Measurements from ENCODE around the gene UGDH. TPM values are rescaled to one million over a fixed set of nuclear protein-coding genes. Genes with fewer than 3 reads are reported as not detected.

Gene UGDH
- total and polyA plus RNA-seq, 2 of the 13 experiments (the other 11 are each of a cell fraction or from before 2014, with no cell fraction given), result 99.0 to 384 TPM

DNA sequence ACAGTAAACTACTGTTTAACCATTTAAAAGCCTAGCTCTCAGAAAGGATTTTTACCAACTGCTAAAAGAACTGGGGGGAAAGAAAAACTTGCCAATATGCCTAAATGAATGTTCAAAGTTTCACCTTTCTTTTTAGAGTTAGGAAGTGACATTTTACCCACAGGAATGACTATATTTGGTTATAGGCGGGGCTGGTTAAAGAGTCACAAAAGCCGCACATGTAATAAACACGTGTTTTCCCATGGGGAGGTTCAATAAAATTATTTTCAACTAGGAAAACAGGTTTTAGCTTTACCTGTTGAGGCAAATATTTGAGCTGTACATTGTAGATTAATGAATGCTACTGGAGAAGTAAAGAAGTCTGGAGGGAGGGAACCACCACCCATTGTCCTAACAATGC, 41.6 kb upstream of the UGDH start:
- TF ChIP-seq, protein P1, sequence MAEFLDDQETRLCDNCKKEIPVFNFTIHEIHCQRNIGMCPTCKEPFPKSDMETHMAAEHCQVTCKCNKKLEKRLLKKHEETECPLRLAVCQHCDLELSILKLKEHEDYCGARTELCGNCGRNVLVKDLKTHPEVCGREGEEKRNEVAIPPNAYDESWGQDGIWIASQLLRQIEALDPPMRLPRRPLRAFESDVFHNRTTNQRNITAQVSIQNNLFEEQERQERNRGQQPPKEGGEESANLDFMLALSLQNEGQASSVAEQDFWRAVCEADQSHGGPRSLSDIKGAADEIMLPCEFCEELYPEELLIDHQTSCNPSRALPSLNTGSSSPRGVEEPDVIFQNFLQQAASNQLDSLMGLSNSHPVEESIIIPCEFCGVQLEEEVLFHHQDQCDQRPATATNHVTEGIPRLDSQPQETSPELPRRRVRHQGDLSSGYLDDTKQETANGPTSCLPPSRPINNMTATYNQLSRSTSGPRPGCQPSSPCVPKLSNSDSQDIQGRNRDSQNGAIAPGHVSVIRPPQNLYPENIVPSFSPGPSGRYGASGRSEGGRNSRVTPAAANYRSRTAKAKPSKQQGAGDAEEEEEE (CRISPR knock-in tag; IDR thresholded peaks at IDR 0.05; ENCODE audit: borderline replicate concordance), result no peak
- peak; percentile 65 for TF ChIP-seq SRF (IDR thresholded peaks at IDR 0.05; ENCODE audit: low read depth, low read length)
- 74% methylated on average over 3 of the region's 3 CpGs for WGBS (ENCODE audit: low lambda C conversion rate)
- no TSS peak for BruUV-seq (replicated peaks)
- Histone ChIP-seq H3K9me3 (ENCODE audit: low read length) (no peaks in the 10 kb centered on the region), H3K27me3 (ENCODE audit: control insufficient read depth in 1 of 2, insufficient read depth in 2 of 2, low read length in 2 of 2) (no peaks in the 10 kb centered on the region), H3K4me3 (replicated peaks in 1 of 3; ENCODE audit: insufficient read depth in 1 of 3, low read depth in 2 of 3, low read length in 3 of 3) (no peak overlapping the region), H3K4me1 (ENCODE audit: insufficient read depth, low read length) (peaks cover 18% of the 10 kb centered on the region), H3K9ac (ENCODE audit: insufficient read depth, low read depth, low read length) (no peak overlapping the region), H3K36me3 (replicated peaks in 1 of 2; ENCODE audit: control insufficient read depth in 1 of 2, insufficient read depth in 2 of 2, low read length in 2 of 2) (no peaks in the 10 kb centered on the region), H3K79me2 (ENCODE audit: insufficient read depth, low read length) (no peaks in the 10 kb centered on the region), H3K4me2 (ENCODE audit: low read depth, low read length) (no peak overlapping the region), H2AFZ (ENCODE audit: low read length) (no peak overlapping the region), H3K27ac (ENCODE audit: extremely low read length, insufficient read depth, low read length) (no peak overlapping the region), H4K20me1 (ENCODE audit: insufficient read depth, low read length) (no peaks in the 10 kb centered on the region)
- DNase-seq (ENCODE audit: low spot score) (no peak), ATAC-seq (no peak), FAIRE-seq (no peak)
- in situ Hi-C loops (cut with HindIII; ENCODE audit: extremely low pct_ligation_motif_present, low pct_unique_long_range_greater_than_20kb), result no loop called here
- ChIA-PET POLR2A (interaction anchor here (1.5 kb wide), 1 partner anchor 43 kb away, joined by 4 read pairs; no protein-coding TSS in a partner anchor), CTCF (ENCODE audit: low intra/inter-chr PET ratio, low total read pairs) (no interaction called here)
- intact Hi-C loops (cut with micrococcal nuclease; ENCODE audit: unreplicated experiment), result no loop called here

DNA sequence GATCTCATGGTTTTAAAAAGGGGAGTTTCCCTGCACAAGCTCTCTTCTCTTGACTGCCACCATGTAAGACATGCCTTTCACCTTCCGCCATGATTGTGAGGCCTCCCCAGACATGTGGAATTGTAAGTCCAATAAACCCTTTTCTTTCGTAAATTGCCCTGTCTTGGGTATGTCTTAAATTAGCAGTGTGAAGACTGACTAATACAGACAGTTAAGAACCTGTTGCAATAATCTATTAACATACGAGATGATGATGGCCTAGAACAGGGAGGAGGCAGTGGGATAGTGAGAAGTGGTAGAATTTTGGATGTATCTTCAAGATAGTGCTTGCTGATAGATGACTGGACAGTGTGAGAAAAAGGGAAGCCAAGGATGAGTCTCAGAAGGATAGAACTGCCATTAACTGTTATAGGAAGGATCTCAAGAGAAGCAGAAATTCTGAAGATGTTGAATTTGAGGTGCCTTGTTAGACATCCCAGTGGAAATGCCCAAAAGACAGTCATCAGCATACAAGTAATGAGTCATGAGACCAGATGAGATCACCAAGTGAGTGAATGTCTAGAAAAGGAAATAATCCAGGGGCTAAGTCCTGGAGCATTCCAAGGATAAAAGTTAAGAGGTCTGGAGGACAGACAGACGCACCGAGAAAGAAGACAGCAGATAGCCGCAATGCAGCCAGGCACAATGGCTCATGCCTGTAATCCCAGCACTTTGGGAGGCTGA, 38.8 kb upstream of the UGDH start:
- CTCF ChIA-PET (ENCODE audit: low intra/inter-chr PET ratio, low total read pairs), result no interaction called here
- H4K20me1 ChIP-seq (ENCODE audit: insufficient read depth, low read length), result no peaks in the 10 kb centered on the region
- H3K4me1 ChIP-seq (ENCODE audit: insufficient read depth, low read length), result peaks cover 18% of the 10 kb centered on the region
- no peaks in the 10 kb centered on the region for H3K79me2 ChIP-seq (ENCODE audit: insufficient read depth, low read length)
- ATAC-seq (no peak), DNase-seq (ENCODE audit: low spot score) (no peak), FAIRE-seq (no peak)
- H3K9me3 ChIP-seq (ENCODE audit: low read length), result no peaks in the 10 kb centered on the region
- POLR2A ChIA-PET, result no interaction called here
- H3K27me3 ChIP-seq (ENCODE audit: control insufficient read depth in 1 of 2, insufficient read depth in 2 of 2, low read length in 2 of 2), result no peaks in the 10 kb centered on the region
- intact Hi-C loops (cut with micrococcal nuclease; ENCODE audit: unreplicated experiment), result no loop called here
- H3K36me3 ChIP-seq (replicated peaks in 1 of 2; ENCODE audit: control insufficient read depth in 1 of 2, insufficient read depth in 2 of 2, low read length in 2 of 2), result no peaks in the 10 kb centered on the region
- H3K27ac ChIP-seq (ENCODE audit: extremely low read length, insufficient read depth, low read length), result no peak overlapping the region
- no peak overlapping the region for H3K4me3 ChIP-seq (replicated peaks in 1 of 3; ENCODE audit: insufficient read depth in 1 of 3, low read depth in 2 of 3, low read length in 3 of 3)
- no peak overlapping the region for H3K9ac ChIP-seq (ENCODE audit: insufficient read depth, low read depth, low read length)
- H2AFZ ChIP-seq (ENCODE audit: low read length), result no peak overlapping the region
- no peak overlapping the region for H3K4me2 ChIP-seq (ENCODE audit: low read depth, low read length)
- 98% methylated on average over 6 of the region's 6 CpGs for WGBS (ENCODE audit: low lambda C conversion rate)
- in situ Hi-C loops (cut with HindIII; ENCODE audit: extremely low pct_ligation_motif_present, low pct_unique_long_range_greater_than_20kb), result no loop called here
- no TSS peak for BruUV-seq (replicated peaks)
- TF ChIP-seq ZNF562 (CRISPR knock-in tag; IDR thresholded peaks at IDR 0.05; ENCODE audit: borderline replicate concordance) (no peak), ZNF232 (CRISPR knock-in tag; IDR thresholded peaks at IDR 0.05; ENCODE audit: borderline replicate concordance) (no peak), CHCHD3 (CRISPR knock-in tag; IDR thresholded peaks at IDR 0.05) (no peak), HDAC1 (CRISPR knock-in tag; IDR thresholded peaks at IDR 0.05) (no peak), CAMTA2 (CRISPR knock-in tag; IDR thresholded peaks at IDR 0.05; ENCODE audit: borderline replicate concordance) (no peak), ZNF530 (CRISPR knock-in tag; IDR thresholded peaks at IDR 0.05; ENCODE audit: low read depth) (no peak), MAF1 (CRISPR knock-in tag; IDR thresholded peaks at IDR 0.05; ENCODE audit: borderline replicate concordance) (no peak), NFIB (CRISPR knock-in tag; IDR thresholded peaks at IDR 0.05; ENCODE audit: borderline replicate concordance) (no peak), RFX1 (IDR thresholded peaks at IDR 0.05) (no peak), IKZF4 (CRISPR knock-in tag; IDR thresholded peaks at IDR 0.05; ENCODE audit: borderline replicate concordance, low read depth, not compliant biosample characterization) (no peak), ZNF468 (CRISPR knock-in tag; IDR thresholded peaks at IDR 0.05) (no peak)
- TF ChIP-seq, protein P2, sequence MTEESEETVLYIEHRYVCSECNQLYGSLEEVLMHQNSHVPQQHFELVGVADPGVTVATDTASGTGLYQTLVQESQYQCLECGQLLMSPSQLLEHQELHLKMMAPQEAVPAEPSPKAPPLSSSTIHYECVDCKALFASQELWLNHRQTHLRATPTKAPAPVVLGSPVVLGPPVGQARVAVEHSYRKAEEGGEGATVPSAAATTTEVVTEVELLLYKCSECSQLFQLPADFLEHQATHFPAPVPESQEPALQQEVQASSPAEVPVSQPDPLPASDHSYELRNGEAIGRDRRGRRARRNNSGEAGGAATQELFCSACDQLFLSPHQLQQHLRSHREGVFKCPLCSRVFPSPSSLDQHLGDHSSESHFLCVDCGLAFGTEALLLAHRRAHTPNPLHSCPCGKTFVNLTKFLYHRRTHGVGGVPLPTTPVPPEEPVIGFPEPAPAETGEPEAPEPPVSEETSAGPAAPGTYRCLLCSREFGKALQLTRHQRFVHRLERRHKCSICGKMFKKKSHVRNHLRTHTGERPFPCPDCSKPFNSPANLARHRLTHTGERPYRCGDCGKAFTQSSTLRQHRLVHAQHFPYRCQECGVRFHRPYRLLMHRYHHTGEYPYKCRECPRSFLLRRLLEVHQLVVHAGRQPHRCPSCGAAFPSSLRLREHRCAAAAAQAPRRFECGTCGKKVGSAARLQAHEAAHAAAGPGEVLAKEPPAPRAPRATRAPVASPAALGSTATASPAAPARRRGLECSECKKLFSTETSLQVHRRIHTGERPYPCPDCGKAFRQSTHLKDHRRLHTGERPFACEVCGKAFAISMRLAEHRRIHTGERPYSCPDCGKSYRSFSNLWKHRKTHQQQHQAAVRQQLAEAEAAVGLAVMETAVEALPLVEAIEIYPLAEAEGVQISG (CRISPR knock-in tag; IDR thresholded peaks at IDR 0.05), result no peak
